Activated T-cell treated with anti-CD3 and anti-CD28 coated beads for 24 hours (primary cell): ENCODE data around the gene ADGRD1.

Experiments
- DNase-seq: peaks from one replicate; pipeline ENCODE4 v3.0.0-alpha.2; 2020; ENCODE audit warnings: low read depth

ADGRD1 gene

DNA sequence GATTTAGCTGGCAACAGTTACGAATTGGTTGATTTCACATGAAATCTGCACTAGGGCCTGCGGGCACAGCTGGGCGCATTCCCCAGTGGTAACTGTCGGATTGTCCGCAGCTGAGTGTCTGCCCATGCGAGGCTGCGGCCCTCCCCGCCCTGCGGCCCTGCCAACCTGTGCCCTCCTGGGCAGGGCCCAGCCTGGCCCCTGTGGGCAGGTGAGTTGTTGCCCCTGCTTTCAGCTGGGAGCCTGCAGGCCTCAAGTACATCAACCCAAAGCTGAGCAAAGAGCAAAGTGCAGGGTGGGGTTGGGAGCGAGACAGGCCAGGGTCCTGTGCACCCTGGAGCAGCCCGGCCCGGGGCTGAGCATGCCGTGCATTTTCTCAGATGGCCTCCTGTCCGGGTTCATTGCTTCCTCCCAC lies 89.1 kb downstream of the ADGRD1 start:
- DNase-seq, result no peak

DNA sequence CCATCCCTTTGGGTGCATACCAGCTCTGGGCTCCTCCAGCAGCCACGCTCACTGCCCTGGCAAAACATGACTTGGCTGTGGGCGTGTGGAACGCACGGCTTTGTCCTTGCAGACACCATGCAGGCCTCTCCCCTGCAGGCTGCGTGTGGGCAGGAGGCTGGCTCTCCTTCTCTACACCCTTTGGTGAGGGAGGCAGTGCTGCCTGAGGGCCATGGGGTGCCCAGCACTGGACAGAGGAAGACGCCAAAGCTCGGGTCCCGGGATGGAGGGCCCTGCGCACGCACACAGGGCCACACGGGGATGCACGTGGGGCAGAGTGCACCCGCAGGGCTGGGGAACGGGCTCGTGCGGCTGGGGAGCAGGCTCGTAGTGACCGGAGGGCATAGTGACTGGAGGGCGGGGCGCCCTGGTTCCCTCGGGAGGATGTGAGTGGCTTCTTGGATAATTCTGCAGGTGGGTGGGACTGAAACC lies 89.7 kb downstream of the ADGRD1 start:
- no peak for DNase-seq

DNA sequence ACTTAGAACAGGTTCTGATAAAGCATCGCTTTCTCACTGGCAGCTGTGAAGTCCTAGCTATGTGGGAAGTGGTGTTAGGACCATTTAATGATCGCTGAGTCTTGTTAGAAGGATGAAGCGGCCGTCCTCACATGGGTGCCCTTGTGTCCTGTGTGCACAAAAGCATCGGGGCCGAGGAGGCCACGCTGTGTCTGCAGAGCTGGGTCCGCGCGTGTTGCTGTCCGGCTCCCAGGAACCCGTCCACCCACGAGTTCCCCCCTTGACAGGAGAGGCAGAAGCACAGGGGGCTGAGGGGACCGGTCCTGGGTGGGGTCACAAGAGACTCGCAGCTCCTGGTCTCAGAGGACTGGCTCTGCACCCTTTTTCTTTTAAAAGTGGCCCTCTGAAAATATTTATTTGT lies 90.4 kb downstream of the ADGRD1 start:
- DNase-seq, result no peak

DNA sequence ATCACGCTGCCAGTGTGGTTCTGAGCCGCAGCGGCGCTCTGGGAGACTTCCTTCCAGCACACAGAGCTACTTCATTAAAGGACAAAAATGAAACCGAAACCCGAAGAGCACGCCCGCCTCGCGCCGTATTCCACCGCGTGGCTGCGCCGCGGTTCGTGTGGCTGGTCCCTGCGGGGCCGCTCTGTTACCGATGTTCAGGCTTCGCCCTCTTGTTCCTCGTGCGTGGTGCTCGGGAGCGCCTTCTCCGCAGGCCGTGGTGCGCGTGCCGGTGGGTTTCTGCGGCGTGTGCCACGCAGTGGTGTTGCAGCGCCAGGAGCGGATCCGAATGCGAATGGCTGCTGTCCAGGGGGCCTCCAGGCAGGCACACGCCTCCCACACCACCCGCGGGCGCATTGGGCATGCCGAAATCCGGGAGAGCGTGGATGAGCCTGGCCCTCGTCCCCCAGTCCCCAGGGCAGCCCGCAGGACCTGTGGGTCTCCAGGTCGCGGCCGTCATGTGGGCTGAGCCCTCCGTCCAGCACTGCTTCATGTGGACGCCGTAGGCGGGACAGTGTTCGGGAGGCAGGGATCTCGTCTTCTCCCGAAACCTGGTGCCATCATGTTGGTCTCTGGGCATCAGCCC lies 91.2 kb downstream of the ADGRD1 start:
- no peak for DNase-seq

DNA sequence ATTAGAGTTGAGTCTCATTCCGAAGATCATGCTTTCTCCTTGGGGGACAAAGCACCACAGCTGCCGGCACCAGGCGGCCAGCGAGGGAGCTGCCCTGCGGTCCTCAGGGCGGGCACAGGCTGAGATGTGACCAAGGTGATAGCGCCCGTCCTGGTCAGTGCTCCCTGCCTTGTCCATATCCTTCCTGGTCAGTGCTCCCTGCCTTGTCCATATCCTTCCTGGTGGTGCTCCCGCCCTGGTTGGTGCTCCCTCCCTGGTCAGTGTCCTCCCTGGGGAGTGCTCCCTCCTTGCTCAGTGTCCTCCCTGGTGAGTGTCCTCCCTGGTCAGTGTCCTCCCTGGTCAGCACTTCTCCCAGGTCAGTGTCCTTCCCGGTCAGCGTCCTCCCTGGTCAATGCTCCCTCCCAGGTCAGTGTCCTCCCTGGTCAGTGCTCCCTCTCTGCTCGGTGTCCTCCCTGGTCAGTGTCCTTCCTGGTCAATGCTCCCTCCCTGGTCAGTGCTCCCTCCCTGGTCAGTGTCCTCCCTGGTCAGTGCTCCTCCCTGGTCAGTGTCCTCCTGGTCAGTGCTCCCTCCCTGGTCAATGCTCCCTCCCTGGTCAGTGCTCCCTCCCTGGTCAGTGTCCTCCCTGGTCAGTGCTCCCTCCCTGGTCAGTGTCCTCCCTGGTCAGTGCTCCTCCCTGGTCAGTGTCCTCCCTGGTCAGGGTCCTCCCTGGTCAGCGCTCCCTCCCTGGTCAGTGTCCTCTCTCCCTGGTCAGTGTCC lies 92.2 kb downstream of the ADGRD1 start:
- DNase-seq, result no peak

DNA sequence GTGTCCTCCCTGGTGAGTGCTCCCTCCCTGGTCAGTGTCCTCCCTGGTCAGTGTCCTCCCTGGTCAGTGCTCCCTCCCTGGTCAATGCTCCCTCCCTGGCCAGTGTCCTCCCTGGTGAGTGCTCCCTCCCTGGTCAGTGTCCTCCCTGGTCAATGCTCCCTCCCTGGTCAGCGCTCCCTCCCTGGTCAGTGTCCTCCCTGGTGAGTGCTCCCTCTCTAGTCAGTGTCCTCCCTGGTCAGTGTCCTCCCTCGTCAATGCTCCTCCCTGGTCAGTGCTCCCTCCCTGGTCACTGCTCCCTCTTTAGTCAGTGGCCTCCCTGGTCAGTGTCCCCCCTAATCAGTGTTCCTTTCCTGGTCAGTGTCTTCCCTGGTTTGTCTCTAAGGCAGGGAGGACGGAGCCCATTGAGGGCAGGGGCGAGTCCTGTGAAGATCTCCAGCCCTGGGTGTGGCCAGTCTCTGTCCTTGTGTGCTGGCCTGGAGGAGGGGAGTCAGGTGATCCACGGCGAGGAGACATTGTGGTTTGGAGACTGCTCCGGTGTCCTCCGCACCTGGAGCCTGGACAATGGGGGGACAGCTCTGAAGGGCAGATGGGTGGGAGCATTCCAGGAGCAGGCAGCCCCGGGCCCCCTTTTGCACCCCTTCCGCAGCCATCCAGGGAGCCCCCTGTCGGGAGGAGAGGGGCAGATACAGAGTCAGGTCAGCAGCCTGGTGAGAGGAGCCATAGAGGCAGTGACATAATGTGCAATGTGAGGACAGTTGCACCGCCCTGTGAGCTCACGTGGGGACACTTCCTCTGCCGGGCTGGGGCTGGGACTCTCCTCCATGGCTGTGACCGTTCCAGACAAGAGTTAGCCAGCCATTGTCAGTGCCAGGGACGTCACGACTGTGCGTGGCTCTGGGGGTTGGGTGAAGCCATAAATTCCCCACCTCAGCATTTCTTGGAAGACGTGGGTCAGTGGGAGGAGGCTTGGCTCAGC lies 93.4 kb downstream of the ADGRD1 start:
- DNase-seq, result no peak

DNA sequence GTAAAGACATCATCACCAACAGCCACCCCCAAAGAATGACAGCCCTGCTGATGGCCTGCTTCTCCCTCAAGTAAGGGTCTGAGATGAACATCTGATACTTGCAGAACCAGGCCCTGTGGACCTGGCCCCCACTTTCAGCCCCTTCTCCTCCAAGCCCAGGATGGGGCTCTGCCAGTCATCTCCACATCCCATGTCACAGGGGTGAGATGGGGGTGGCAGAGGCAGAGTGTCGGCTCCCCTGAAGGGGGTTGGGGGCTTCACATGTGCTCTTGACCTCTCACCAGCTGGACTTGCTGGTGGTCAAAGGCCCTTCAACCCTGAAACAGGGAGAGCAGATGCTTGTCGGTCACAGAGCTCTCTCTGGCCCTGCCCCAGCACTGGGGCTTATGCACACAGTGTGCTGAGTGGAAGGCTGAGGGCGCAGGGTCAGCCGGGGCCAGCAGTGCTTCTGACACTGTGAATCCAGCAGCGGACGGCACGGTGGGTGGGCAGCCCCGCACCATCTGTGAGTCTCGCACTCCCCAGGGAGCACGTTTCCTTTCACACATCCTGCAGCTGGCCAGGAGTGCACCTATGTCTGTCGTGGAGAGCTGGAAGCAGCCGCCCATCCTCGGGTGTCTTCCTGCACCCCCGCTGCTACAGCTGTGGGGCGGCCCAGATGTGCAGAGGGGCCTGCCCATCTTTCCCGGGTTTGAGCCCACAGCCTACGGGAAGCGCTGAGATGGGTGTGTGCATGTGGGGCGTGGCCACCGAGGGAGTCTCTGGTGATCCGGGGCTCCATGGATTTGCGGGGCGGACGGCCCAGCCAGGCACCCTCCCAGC lies 94.3 kb downstream of the ADGRD1 start:
- no peak for DNase-seq

DNA sequence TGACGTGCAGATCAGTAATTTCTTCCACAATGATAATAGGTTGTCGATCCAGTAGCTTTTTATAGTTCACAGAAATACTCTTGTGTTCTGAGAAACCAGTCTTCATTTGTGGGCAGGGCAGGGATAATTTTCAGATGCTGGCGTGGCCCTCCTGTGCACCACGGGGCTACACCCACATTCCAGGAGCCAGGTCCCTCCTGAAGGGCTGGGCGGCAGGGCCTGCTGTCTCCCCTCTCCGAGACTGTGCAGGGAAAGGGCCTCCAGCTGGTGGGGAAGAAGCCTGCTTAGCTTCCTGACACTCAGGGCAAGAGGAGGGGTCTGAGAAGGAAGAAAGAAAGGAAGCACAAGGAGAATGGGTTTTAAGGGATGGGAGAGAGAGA lies 94.9 kb downstream of the ADGRD1 start:
- DNase-seq, result no peak

DNA sequence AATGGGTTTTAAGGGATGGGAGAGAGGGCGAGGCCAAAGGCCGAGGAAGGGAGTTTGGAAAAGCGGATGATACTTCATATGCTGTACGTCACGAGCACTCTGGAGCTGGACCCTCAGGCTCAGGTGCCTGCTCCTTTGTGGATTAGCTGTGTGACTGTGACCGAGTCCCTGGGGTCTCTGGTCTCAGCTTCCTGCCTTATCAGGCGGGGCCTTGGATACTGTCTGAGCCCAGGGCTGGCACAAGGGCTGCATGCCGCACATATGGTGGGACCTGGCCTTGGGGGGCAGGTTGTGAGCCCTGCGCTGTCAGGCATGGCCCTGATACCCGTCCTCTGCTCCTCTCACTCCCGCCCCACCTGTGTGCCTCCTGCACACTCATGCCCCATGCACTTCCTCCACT lies 95.3 kb downstream of the ADGRD1 start:
- DNase-seq, result no peak

DNA sequence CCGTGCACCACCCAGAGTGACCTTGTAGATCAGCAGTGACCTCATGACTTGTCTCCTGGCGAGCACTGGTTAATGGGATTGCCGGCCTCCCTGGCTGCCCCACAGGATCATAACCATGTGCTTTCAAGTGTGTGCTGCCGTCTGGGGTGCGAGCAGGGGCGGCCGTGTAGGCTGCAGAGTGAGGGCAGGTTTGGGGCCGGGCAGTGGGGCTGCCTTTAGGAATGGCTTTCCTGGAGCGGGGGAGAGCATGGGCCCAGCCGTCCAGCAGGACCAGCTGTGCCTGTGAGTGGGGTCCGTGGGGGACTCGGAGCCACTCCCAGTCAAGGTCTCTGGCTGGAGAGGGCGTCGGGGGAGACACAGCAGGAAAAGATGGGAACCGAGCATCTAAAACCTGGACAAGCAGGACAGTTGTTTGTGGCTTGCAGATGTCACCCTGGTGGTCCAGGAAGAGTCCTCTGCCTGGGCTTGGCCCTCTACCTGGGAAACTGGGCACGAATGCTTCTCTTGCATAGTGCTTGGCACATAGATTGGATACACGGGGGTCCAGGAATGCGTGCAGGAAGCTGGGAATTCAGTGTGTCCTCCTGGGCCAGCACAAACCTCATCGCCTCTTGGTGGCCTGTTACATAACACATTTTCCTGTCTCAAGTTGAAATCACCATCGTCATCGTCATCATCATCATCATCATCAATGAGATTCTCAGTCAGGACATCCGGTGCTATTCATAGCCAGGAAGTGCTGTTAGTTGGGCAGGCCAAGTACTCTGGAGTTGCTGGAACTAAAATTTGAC lies 96.0 kb downstream of the ADGRD1 start:
- no peak for DNase-seq

DNA sequence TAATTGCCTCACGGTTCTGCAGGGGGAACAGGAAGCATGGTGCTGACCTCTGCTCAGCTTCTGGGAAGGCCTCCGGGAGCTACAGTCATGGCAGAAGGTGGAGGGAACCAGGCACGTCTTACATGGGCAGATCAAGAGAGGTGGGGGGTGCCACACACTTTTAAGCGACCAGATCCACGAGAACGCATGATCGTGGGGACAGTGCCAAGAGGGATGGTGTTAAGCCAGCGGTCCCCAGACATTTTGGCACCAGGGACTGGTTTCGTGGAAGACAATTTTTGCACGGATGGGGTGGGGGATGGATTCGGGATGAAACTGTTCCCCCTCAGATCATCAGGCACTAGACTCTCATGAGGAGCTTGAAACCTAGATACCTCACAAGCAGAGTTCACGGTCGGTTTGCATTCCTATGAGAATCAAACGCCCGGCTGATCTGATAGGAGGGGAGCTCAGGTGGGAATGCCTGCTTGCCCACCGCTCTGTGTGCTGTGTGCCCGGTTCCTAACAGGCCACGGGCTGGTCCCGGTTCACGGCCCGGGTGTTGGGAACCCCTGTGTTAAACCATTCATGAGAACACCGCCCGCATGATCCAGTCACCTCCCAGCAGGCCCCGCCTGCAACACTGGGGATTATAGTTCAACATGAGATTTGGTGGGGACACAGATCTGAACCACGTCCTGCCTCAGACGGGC lies 96.9 kb downstream of the ADGRD1 start:
- no peak for DNase-seq

DNA sequence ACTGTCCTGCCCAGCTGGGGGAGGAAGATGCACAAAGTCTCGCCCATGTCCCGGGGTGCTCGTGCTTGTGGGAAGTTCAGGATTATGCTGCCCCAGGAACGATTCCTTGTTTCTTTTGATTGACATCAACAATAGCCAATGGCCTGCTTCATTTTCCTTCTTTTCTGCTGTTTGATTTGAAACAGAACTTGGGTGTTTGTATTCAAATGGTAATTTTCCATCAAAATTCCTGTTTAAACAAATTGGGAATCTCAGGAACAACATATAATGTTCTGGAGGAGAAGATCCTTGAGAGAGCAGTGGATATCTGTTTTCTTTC lies 97.4 kb downstream of the ADGRD1 start:
- DNase-seq, result no peak

DNA sequence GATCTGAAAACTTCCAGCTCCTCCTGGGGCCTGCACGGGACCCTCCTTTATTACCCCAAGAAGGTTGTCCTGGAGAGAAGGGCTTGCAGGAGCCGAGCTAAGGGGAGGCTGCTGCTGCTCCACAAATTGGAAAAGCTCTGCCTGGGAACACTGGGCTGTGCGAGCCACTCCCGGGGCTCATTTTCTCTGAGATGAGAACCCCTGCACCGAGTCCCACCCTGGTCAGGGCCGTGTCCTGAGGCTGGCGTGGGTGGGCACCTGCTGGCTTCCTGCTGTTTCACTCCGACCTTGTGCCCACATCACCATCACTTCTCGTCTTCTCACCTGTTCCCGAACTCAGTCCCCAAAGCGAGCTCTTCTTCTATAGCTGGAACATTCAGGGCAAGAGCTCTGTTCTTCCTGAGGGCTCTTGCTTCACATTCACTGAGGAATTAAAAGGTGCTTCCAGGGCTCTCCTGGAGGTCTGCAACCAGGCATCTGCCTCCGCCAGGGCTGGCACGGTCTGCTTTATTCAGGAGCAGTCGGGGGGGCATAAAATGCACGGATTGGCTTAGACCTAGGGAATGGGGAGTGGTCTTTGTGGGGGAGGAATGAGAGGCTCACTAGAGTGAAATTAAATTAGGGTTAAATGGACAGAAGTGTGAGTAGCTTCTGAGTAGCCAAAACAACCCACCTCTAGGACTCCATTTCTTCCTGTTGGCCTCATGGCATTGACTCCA lies 98.5 kb downstream of the ADGRD1 start:
- no peak for DNase-seq

DNA sequence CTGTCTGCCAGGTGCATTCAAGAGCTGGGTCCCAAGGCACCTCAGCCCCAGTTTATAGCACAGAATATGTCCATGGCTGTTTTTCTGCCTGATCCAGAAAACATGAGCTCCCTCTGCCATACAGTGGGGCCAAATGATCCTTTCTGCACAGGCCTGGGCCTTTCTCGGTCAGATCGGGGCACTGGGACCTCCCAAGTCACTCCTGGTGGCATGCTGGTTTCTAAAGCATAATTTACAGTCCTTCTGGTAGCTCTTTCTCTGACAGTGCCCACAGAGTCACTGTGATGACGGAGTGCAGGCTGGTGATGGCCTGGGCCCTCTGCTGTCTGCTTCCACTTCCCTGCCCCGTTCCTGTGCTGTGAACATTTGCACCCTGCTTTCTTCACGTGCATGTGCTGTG lies 99.2 kb downstream of the ADGRD1 start:
- no peak for DNase-seq

DNA sequence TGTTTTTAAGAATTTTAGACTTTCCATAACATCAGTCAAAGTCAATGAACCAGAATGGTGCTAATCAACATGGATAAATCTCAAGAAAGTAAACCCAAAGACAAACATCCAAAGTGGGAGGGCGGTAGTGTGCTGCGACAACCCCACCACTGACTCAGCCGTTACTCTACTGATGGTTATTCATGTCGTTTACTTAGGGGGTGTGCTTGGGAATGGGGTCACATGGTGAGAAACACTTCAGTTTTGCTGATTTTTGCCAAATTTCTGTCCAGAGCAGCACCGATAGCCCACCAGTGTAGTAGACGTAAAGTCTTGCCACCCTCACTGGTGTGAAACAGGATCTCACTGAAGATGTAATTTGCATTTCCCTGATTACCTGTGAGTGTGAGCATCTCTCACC lies 99.9 kb downstream of the ADGRD1 start:
- DNase-seq, result no peak

DNA sequence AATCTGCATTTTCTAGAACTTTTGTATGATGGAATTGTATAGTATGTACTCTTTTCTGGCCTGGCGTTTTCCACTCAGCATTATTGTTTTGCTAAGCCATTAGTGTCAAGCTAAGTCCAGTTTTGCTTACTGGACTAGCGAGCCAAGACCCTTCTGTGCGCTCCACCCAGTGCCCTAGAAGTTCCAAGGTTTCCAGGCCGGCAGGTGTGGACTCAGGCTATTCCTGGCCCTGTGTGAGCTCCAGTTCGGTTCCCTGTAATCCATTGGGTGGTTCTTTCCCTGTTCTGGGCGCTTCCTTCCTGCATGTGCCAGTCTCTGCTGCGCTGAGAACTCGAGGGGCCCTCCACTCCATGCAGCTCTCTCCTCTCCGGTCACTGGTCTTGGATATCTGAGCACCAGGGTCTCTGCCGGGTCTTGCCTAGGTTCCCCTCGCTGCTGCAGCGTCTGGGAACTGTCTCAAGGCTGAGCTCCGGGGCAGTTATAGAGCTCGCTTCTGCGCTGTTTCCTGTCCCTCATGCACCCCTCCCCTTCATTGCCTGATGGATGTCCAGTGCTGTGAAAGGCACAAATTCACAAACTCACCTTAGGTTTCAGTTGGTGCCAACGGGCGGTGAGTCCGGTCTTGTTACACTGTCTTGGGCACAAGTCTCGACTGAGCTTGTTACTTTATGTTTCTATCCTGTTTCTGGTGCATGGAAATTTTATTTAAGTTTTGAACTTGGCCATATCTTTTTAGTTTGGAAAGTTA lies 100.8 kb downstream of the ADGRD1 start:
- no peak for DNase-seq

DNA sequence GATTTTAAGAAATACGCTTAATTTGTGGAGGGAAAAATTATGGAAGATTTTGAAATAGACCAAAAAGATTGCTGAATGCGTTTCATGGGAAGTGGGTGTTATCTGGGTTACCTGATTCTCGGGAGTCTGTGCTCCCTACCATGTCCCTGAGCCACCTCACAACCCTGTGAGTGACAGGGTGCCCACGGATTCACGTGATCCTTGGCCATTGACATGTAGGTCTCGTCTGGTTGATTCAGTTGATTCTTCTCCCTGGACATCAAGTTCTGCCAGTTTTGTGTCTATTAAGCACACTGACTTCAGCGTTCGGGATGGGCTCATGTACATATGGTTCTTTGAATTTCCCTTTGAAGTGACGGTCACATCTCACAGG lies 101.4 kb downstream of the ADGRD1 start:
- DNase-seq, result no peak

DNA sequence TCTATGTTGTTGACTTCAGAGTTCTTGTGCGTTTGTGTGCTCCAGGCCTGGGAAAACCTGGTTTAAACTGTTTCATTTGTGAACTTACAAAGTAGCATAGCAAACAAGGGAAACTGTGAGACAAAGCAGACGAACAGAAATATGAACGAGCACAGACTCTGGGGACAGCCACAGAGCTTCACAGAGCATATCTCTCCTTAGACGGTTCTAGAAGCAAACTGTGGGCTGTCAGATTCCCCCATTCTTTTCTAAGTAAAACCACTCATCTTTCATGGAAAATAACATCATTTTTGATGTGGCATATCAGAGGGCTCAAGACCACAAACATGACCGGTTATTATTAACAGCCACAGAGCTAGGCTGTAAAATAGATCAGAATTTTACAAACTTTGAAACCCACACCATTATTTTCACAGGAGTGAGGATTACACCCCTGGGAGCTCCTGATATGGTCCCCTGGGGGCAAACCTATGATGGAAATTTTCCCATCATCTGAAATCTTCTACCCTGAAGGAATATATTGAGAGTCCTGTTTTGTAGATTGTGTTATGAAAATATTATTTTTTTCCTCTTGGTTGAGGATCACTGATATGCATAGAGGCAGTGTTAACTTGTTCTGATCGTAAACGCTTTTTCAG lies 102.0 kb downstream of the ADGRD1 start:
- no peak for DNase-seq

DNA sequence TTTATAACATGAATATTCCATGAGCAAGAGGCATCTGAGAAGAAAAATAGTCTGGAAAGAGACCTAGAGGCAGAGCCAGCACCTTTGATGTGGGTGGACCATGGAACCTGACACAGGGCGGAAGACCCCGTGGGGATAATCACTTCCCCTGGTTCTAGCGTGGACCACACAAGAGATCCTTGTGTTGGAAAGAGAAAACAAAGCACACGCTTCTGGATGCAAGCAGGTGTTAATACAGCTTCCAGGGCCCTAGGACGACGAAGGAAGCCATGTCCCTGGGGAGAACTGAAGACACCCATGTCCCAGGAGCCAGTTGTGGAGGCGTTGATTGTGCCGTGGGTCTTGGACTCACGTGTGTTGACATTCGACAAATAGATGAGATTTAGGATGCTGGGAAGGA lies 102.9 kb downstream of the ADGRD1 start:
- DNase-seq, result no peak
